ENCODE results near the gene CSF2. TPM values are rescaled to one million over a fixed set of nuclear protein-coding genes. Genes with fewer than 3 reads are reported as not detected.
A peak's percentile ranks its signal among the peaks of the same experiment; 100 is the strongest.

The CSF2 gene
- total RNA-seq, result 10 to 100 TPM in 1 of 2 donors, under 1 TPM in 1; 0.37 to 11.6 TPM
- polyA plus RNA-seq, result 10 to 100 TPM in 1 of 2 donors, 1 to 10 TPM in 1; 4.7 to 16.8 TPM
- long read RNA-seq, donor 1, result 0 reads
- long read RNA-seq, donor 2, result 0 reads
- long read RNA-seq, donor 3, result 0 reads
- long read RNA-seq, donor 4, result 0 reads
- long read RNA-seq, donor 5, partial matches to known transcripts, result 0 of 1 reads
- long read RNA-seq, donor 5, other reads (novel, unspliced or antisense), result 0 of 1 reads

DNA sequence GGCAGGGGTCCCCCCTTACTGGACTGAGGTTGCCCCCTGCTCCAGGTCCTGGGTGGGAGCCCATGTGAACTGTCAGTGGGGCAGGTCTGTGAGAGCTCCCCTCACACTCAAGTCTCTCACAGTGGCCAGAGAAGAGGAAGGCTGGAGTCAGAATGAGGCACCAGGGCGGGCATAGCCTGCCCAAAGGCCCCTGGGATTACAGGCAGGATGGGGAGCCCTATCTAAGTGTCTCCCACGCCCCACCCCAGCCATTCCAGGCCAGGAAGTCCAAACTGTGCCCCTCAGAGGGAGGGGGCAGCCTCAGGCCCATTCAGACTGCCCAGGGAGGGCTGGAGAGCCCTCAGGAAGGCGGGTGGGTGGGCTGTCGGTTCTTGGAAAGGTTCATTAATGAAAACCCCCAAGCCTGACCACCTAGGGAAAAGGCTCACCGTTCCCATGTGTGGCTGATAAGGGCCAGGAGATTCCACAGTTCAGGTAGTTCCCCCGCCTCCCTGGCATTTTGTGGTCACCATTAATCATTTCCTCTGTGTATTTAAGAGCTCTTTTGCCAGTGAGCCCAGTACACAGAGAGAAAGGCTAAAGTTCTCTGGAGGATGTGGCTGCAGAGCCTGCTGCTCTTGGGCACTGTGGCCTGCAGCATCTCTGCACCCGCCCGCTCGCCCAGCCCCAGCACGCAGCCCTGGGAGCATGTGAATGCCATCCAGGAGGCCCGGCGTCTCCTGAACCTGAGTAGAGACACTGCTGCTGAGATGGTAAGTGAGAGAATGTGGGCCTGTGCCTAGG, at the start of gene CSF2:
TSS of gene CSF2 (plus strand) at position 559 of the 783 bp plus-strand sequence. CDS start at position 594, 35 bp downstream.
- H3K27ac ChIP-seq (ENCODE audit: low read depth in 1 of 2, low read length in 1 of 2), result peak within 1 kb of the TSS in 1 of 2 donors; percentile 72
- DNase-seq, result no peak
- WGBS, 2 donors, result 68 to 81% methylated on average over 12 of the region's 12 CpGs
- peaks cover 0 to 23% (median 3%) of the 10 kb centered on the region in 5 donors for H3K4me1 ChIP-seq (ENCODE audit: control insufficient read depth in 5 of 5, insufficient read depth in 5 of 5, low read length in 5 of 5)
- H3K9ac ChIP-seq (ENCODE audit: insufficient read depth in 1 of 2, low read length in 2 of 2), result no peak within 1 kb of the TSS
- no peaks in the 10 kb centered on the region for H3K36me3 ChIP-seq (ENCODE audit: control insufficient read depth in 4 of 4, insufficient read depth in 4 of 4, low read length in 4 of 4)
- H3K9me3 ChIP-seq (ENCODE audit: control insufficient read depth in 4 of 4, insufficient read depth in 3 of 4, low read length in 3 of 4), result no peaks in the 10 kb centered on the region
- peak within 1 kb of the TSS; percentile 0 for H3K4me3 ChIP-seq
- no peaks in the 10 kb centered on the region for H3K27me3 ChIP-seq (ENCODE audit: control insufficient read depth in 3 of 3, insufficient read depth in 3 of 3, low read length in 2 of 3)
- ATAC-seq (ENCODE audit: insufficient read depth, low FRiP score), result peak; percentile 31
- TF ChIP-seq, protein P1, sequence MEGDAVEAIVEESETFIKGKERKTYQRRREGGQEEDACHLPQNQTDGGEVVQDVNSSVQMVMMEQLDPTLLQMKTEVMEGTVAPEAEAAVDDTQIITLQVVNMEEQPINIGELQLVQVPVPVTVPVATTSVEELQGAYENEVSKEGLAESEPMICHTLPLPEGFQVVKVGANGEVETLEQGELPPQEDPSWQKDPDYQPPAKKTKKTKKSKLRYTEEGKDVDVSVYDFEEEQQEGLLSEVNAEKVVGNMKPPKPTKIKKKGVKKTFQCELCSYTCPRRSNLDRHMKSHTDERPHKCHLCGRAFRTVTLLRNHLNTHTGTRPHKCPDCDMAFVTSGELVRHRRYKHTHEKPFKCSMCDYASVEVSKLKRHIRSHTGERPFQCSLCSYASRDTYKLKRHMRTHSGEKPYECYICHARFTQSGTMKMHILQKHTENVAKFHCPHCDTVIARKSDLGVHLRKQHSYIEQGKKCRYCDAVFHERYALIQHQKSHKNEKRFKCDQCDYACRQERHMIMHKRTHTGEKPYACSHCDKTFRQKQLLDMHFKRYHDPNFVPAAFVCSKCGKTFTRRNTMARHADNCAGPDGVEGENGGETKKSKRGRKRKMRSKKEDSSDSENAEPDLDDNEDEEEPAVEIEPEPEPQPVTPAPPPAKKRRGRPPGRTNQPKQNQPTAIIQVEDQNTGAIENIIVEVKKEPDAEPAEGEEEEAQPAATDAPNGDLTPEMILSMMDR (IDR thresholded peaks at IDR 0.05; ENCODE audit: control extremely low read depth, extremely low read depth), result no peak

DNA sequence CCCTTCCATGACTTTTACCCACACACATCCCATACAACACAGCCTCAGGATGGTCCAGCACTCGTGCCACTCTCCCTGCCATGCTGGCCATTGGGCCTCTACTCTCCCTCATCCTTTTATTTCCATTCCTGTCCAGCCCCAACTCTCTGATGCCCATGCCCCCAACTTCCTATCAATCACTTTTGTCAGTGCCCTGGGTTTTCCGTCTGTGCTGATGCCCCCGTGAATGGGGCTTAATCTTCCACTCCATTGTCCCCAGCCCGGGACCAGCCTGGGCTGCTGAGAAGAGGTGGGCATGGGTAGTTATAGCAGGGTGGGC, 49.5 kb upstream of the CSF2 start:
- 62 to 74% methylated on average over 4 of the region's 4 CpGs for WGBS, 2 donors
- Histone ChIP-seq H3K36me3 (ENCODE audit: control insufficient read depth in 4 of 4, insufficient read depth in 4 of 4, low read length in 4 of 4) (no peaks in the 10 kb centered on the region), H3K27ac (ENCODE audit: low read depth in 1 of 2, low read length in 1 of 2) (no peak overlapping the region), H3K9ac (ENCODE audit: insufficient read depth in 1 of 2, low read length in 2 of 2) (no peak overlapping the region), H3K27me3 (ENCODE audit: control insufficient read depth in 3 of 3, insufficient read depth in 3 of 3, low read length in 2 of 3) (peaks cover 0 to 5% (median 0%) of the 10 kb centered on the region in 3 donors), H3K4me3 (no peak overlapping the region), H3K9me3 (ENCODE audit: control insufficient read depth in 4 of 4, insufficient read depth in 3 of 4, low read length in 3 of 4) (peaks cover 0 to 3% (median 0%) of the 10 kb centered on the region in 4 donors), H3K4me1 (ENCODE audit: control insufficient read depth in 5 of 5, insufficient read depth in 5 of 5, low read length in 5 of 5) (peaks cover 0 to 3% (median 0%) of the 10 kb centered on the region in 5 donors)
- ATAC-seq (ENCODE audit: insufficient read depth, low FRiP score) (no peak), DNase-seq (no peak)
- TF ChIP-seq, protein P1 (IDR thresholded peaks at IDR 0.05; ENCODE audit: control extremely low read depth, extremely low read depth), result no peak

DNA sequence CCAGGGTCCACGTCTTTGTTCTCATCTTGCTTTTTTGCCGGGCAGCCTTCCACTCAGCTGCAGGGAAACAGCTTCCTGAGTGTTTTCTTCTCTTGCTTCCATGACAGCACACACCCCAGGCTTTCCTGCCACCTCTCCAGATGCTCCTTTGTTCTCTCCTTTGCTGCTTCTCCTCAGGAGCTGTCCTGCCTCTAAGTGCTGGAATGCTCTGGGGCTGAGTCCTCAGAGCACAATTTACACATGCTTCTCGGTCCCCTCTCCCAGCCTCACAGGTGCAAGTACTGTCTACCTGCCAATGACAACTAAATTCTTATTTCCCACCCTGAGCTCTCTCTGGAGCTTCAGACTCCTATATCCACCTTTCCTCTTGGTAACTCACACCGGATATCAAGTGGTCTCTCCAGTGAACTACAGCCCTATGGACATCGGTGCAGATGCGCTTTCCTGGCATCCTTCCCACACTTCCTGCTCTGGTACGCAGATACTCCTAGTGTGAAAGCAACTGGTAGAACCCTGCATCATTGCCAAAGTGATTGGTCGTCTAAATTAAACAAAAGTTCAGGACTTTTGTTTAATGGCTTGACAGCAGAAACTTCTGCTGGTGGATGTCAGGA, 48.7 kb upstream of the CSF2 start:
- H3K27ac ChIP-seq (ENCODE audit: low read depth in 1 of 2, low read length in 1 of 2), result no peak overlapping the region
- H3K4me1 ChIP-seq (ENCODE audit: control insufficient read depth in 5 of 5, insufficient read depth in 5 of 5, low read length in 5 of 5), result peaks cover 0 to 3% (median 0%) of the 10 kb centered on the region in 5 donors
- H3K9me3 ChIP-seq (ENCODE audit: control insufficient read depth in 4 of 4, insufficient read depth in 3 of 4, low read length in 3 of 4), result peaks cover 0 to 3% (median 0%) of the 10 kb centered on the region in 4 donors
- no peak overlapping the region for H3K4me3 ChIP-seq
- H3K27me3 ChIP-seq (ENCODE audit: control insufficient read depth in 3 of 3, insufficient read depth in 3 of 3, low read length in 2 of 3), result peaks cover 0 to 8% (median 0%) of the 10 kb centered on the region in 3 donors
- 59 to 74% methylated on average over 8 of the region's 8 CpGs for WGBS, 2 donors
- ATAC-seq (ENCODE audit: insufficient read depth, low FRiP score), result no peak
- H3K36me3 ChIP-seq (ENCODE audit: control insufficient read depth in 4 of 4, insufficient read depth in 4 of 4, low read length in 4 of 4), result no peaks in the 10 kb centered on the region
- TF ChIP-seq, protein P1 (IDR thresholded peaks at IDR 0.05; ENCODE audit: control extremely low read depth, extremely low read depth), result no peak
- DNase-seq, result no peak
- H3K9ac ChIP-seq (ENCODE audit: insufficient read depth in 1 of 2, low read length in 2 of 2), result no peak overlapping the region

All from lung (tissue), 16 donors.